22Rv1 (cell line): ENCODE measurements around the gene RBKS.

Experiments used
- H3K27ac ChIP-seq: fragments of 450-650 bp; 2 replicates; pipeline ENCODE4 v1.5.1; 2017
- ZFX ChIP-seq: fragments of 450-650 bp; IDR thresholded peaks from 2 replicates; pipeline ENCODE4 v1.6.1; 2017; ENCODE audit warnings: antibody characterized with exemption, borderline replicate concordance
- TF ChIP-seq, protein P1 (sequence below): fragments of 450-650 bp; IDR thresholded peaks from 2 replicates; pipeline ENCODE4 v1.5.1; 2017; ENCODE audit warnings: mild to moderate bottlenecking

Gene RBKS

DNA sequence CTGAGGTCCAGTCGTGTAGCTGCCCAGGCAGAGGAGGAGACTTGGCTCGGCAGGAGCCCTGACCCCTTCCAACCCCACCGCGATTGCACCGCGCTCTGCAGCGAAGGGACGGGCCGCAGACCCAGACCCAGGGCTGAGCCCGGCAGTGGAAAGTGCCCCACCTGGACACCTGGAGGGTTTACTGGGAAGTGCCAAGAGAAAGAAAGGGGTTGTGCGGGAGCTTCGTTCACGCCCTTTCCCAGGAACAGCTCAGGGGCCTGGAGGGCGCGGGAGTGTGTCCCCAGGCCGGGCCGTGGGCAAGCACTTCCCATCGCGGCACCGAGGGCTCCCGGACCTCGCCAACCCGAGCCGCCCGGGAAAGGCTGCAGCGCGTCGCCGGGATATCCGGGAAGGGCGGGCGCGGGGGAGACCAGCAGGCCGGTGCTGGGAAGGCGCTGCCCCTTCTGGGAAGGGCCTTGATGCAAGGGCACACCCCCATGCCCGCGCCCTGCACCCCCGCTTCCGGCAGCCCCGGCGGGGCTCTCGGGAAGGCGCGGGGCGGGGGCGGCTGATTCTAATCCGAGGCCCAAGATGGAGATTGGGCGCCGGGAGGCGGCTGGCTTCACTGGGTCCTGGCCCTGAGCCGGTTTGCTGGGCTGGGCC is 154.8 kb downstream of the RBKS start:
- H3K27ac ChIP-seq, result no peak overlapping the region
- TF ChIP-seq, protein P1, sequence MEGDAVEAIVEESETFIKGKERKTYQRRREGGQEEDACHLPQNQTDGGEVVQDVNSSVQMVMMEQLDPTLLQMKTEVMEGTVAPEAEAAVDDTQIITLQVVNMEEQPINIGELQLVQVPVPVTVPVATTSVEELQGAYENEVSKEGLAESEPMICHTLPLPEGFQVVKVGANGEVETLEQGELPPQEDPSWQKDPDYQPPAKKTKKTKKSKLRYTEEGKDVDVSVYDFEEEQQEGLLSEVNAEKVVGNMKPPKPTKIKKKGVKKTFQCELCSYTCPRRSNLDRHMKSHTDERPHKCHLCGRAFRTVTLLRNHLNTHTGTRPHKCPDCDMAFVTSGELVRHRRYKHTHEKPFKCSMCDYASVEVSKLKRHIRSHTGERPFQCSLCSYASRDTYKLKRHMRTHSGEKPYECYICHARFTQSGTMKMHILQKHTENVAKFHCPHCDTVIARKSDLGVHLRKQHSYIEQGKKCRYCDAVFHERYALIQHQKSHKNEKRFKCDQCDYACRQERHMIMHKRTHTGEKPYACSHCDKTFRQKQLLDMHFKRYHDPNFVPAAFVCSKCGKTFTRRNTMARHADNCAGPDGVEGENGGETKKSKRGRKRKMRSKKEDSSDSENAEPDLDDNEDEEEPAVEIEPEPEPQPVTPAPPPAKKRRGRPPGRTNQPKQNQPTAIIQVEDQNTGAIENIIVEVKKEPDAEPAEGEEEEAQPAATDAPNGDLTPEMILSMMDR, result no peak
- TF ChIP-seq ZFX, result no peak

DNA sequence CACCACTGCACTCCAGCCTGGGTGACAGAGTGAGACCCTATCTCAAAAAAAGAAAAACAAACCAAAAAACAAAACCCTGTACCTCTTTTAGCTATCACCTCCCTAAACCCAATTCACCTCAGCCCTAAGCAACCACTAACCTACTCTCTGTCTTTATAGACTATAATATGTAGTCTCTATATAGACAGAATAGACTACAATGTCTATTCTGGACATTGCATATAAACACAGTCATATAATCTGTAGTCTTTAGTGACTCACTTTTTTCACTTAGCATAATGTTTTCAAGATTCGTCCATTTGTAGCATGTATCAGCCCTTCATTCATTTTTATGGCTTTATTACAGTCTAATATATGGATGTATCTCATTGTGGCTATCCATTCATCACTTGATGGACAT is 155.9 kb downstream of the RBKS start:
- TF ChIP-seq, protein P1, result no peak
- no peak overlapping the region for H3K27ac ChIP-seq
